Left cardiac atrium (tissue), 4 donors: Measurements from ENCODE around the gene ELOVL6. TPM values are rescaled to one million over a fixed set of nuclear protein-coding genes. Genes with fewer than 3 reads are reported as not detected.
"Not testable (repeated sequence)": the region's sequence is repeated elsewhere in the genome, so short reads cannot be mapped to it uniquely, and the experiment has no call there.

Source experiments
- ATAC-seq, 2 donors: fragments of 200-7000 bp; cut with Tn5 transposase; one replicate each; pipeline ENCODE4 v1.9.1; 2020; ENCODE audit warnings: mild to moderate bottlenecking in 2 of 2, moderate library complexity in 2 of 2
- DNase-seq: peaks from one replicate; pipeline ENCODE4 v3.0.0-alpha.2; 2020
- intact Hi-C, 2 donors: fragments of 100-400 bp; cut with DNase I; formaldehyde crosslinking; loops; one replicate each; pipeline versions ENCODE4 v1.14.1 to v1.15.1; 2022 to 2023
- total RNA-seq, 2 donors: library from RNA; stranded (reverse); fragmentation: NEBNext Ultra II Directional; extraction: Animal tissue kit (Norgen Biotek cat#: 25700); gene quantifications; one replicate each; pipeline ENCODE4 v1.2.1, GENCODE V29; 2021
- donor health status: DM: no; HTN: yes; CAD: no.
- donor health status: DM: no; HTN: yes; CAD: no; lungs with severe emphysema.
- donor health status: DM: yes; HTN: yes; CAD: no.
- donor health status: Dilated cardiomyopathy.

The ELOVL6 gene
- total RNA-seq, 2 donors from 2014 or later = 7.2 to 14.3 TPM

- no peak for ATAC-seq
- intact Hi-C loops = no loop called here
- no peak for DNase-seq
Observed at GRCh38 chr4:110096405-110096804, 102.0 kb downstream of the ELOVL6 start.

GRCh38 chr4:110092646-110093045 lies 105.8 kb downstream of the ELOVL6 start:
- intact Hi-C loops = no loop called here
- ATAC-seq = no peak
- DNase-seq = no peak

- DNase-seq (no peak), ATAC-seq (no peak)
- intact Hi-C loops = no loop called here
Observed at GRCh38 chr4:110091434-110092140, 106.8 kb downstream of the ELOVL6 start.

- no peak for ATAC-seq
- intact Hi-C loops = no loop called here
- DNase-seq = no peak
Observed at GRCh38 chr4:110088670-110089069, 109.7 kb downstream of the ELOVL6 start.

- no peak for DNase-seq
Observed at GRCh38 chr4:110087070-110087708, 111.2 kb downstream of the ELOVL6 start.

GRCh38 chr4:110085131-110085530 lies 113.3 kb downstream of the ELOVL6 start:
- intact Hi-C loops = no loop called here
- ATAC-seq (peak in 1 of 2 donors; percentile 40), DNase-seq (no peak)

More at GRCh38 chr4:110087070-110087708, 111.2 kb downstream of the ELOVL6 start:
- ATAC-seq = peak; percentile 41 to 60
- intact Hi-C loops = no loop called here

- ATAC-seq = no peak
- intact Hi-C loops = no loop called here
- DNase-seq = no peak
Observed at GRCh38 chr4:110084154-110084553, 114.3 kb downstream of the ELOVL6 start.

GRCh38 chr4:110078148-110078547 lies 120.3 kb downstream of the ELOVL6 start:
- ATAC-seq, DNase-seq, intact Hi-C loops: not testable (repeated sequence)

- DNase-seq, intact Hi-C loops, ATAC-seq: not testable (repeated sequence)
Observed at GRCh38 chr4:110076828-110077227, 121.6 kb downstream of the ELOVL6 start.

- intact Hi-C loops = no loop called here
- DNase-seq (no peak), ATAC-seq (no peak)
Observed at GRCh38 chr4:110075891-110076290, 122.5 kb downstream of the ELOVL6 start.

GRCh38 chr4:110075083-110075738 lies 123.2 kb downstream of the ELOVL6 start:
- intact Hi-C loops = no loop called here
- DNase-seq (no peak), ATAC-seq (no peak)

GRCh38 chr4:110074570-110074969 lies 123.8 kb downstream of the ELOVL6 start:
- intact Hi-C loops = no loop called here
- no peak for ATAC-seq
- DNase-seq = no peak

GRCh38 chr4:110073053-110073845 lies 125.2 kb downstream of the ELOVL6 start:
- intact Hi-C loops = no loop called here
- ATAC-seq = peak; percentile 72 to 78
- no peak for DNase-seq

GRCh38 chr4:110071466-110071865 lies 126.9 kb downstream of the ELOVL6 start:
- DNase-seq (peak; percentile 29), ATAC-seq (peak; percentile 68 to 70)
- intact Hi-C loops = no loop called here

- ATAC-seq (no peak), DNase-seq (no peak)
- intact Hi-C loops = no loop called here
Observed at GRCh38 chr4:110068248-110068647, 130.2 kb downstream of the ELOVL6 start.

GRCh38 chr4:110064934-110065333 lies 133.5 kb downstream of the ELOVL6 start:
- DNase-seq (no peak), ATAC-seq (no peak)
- intact Hi-C loops = no loop called here

GRCh38 chr4:110064295-110064694 lies 134.1 kb downstream of the ELOVL6 start:
- DNase-seq (no peak), ATAC-seq (no peak)
- intact Hi-C loops = no loop called here

GRCh38 chr4:110062166-110062565 lies 136.2 kb downstream of the ELOVL6 start:
- intact Hi-C loops = no loop called here
- ATAC-seq (no peak), DNase-seq (no peak)

GRCh38 chr4:110061076-110061475 lies 137.3 kb downstream of the ELOVL6 start:
- no peak for DNase-seq
- intact Hi-C loops = no loop called here
- ATAC-seq = no peak
